ENCODE data around the gene RELB.

DNA sequence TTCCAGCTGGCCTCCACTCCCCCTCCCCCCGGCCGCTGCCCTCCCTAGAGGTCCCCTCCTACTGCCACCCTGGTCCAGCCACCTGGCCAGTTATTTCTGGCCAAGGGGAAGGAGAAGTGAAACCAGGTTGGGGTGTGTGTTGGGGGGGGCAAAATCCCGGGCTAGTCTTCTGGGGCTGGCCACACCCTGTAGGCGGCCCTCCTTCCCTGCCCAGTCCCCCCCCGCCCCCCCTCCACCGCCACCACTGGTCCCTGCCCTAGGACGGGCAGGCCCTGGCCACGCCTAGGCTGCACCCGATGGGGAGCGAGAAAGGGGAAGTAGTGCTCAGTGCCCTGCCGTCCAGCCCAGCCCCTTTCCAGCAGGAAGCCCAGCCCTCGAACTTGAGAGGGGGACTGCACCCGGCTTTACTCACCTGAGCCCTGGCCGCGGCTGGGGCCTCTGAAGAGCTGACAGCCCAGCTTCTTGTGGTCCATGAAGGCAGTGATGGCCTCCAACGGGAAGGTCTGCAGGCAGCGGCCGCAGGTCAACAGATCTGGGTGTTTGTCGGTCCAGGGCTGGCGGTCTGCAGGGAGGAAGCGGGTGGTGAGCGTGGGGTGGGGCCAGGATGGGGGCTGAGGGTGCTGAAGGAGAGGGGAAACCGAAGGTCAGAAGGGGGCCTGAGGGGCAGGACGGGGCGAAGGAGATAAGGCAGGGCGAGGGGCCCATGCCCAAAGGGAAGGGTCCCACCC lies 74.2 kb downstream of the RELB start:
- no peak for TF ChIP-seq CTCF (IDR thresholded peaks at IDR 0.05)
- TF ChIP-seq POLR2A (IDR thresholded peaks at IDR 0.05): no peak

Data from adrenal gland (tissue), 5 donors.